Measurements from ENCODE around the gene ICAM1. TPM values are rescaled to one million over a fixed set of nuclear protein-coding genes. Genes with fewer than 3 reads are reported as not detected.
A peak's percentile ranks its signal among the peaks of the same experiment; 100 is the strongest.

The ICAM1 gene
- total and polyA plus RNA-seq, 2 donors from 2014 or later = 16.3 to 50.3 TPM

DNA sequence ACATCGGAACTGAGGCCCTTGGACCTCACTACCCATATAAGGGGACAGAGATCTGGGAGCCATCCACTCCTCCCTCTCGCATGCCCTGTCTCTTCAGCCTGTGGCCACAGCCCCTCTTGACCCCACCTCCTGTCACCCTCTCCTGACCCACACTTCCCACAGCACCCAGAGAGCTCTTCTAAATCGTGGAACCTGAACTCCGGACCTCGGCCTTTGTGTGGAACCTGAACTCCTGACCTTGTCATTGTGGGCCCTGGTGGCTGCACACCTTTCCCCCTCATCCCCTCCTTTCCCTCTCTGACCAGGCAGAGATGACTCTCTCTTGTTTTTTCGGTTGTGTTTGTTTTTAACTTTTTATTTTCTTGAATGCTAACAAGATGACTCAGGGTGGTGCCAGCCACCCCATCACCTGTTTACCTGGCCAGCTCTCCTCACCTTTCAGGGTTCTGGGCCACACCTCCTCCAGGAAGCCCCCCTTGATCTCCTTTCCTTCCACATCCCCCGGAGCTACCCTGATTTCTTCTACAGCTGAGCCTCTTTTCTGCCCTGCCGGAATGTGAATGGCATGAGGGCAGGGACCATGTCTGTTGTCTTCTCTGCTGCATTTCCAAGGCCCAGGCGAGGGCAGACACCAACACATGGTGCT lies 13.8 kb upstream of the ICAM1 start:
- no peaks in the 10 kb centered on the region for H3K27me3 ChIP-seq (ENCODE audit: control insufficient read depth, insufficient read depth, low read length)
- TF ChIP-seq, protein P1, sequence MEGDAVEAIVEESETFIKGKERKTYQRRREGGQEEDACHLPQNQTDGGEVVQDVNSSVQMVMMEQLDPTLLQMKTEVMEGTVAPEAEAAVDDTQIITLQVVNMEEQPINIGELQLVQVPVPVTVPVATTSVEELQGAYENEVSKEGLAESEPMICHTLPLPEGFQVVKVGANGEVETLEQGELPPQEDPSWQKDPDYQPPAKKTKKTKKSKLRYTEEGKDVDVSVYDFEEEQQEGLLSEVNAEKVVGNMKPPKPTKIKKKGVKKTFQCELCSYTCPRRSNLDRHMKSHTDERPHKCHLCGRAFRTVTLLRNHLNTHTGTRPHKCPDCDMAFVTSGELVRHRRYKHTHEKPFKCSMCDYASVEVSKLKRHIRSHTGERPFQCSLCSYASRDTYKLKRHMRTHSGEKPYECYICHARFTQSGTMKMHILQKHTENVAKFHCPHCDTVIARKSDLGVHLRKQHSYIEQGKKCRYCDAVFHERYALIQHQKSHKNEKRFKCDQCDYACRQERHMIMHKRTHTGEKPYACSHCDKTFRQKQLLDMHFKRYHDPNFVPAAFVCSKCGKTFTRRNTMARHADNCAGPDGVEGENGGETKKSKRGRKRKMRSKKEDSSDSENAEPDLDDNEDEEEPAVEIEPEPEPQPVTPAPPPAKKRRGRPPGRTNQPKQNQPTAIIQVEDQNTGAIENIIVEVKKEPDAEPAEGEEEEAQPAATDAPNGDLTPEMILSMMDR (IDR thresholded peaks at IDR 0.05; ENCODE audit: borderline replicate concordance, extremely low read depth, insufficient read depth) = no peak
- FAIRE-seq = no peak
- DNase-seq = no peak
- H3K36me3 ChIP-seq (ENCODE audit: control insufficient read depth in 2 of 3, insufficient read depth in 3 of 3, low read length in 3 of 3) = peaks cover 2 to 25% (median 20%) of the 10 kb centered on the region in 3 donors
- H3K4me3 ChIP-seq (ENCODE audit: low read length in 3 of 3) = no peak overlapping the region
- no peak overlapping the region for H3K27ac ChIP-seq (ENCODE audit: low read depth in 2 of 2, low read length in 2 of 2)
- peaks cover 0 to 8% (median 0%) of the 10 kb centered on the region in 3 donors for H3K4me1 ChIP-seq (ENCODE audit: control insufficient read depth in 2 of 3, insufficient read depth in 2 of 3, low read depth in 1 of 3, low read length in 3 of 3)
- intact Hi-C loops (cut with DNase I) = no loop called here
- no peaks in the 10 kb centered on the region for H3K9me3 ChIP-seq (ENCODE audit: control insufficient read depth in 2 of 3, insufficient read depth in 1 of 3, low read length in 3 of 3)
- H3K9ac ChIP-seq (ENCODE audit: low read length in 3 of 3) = no peak overlapping the region

DNA sequence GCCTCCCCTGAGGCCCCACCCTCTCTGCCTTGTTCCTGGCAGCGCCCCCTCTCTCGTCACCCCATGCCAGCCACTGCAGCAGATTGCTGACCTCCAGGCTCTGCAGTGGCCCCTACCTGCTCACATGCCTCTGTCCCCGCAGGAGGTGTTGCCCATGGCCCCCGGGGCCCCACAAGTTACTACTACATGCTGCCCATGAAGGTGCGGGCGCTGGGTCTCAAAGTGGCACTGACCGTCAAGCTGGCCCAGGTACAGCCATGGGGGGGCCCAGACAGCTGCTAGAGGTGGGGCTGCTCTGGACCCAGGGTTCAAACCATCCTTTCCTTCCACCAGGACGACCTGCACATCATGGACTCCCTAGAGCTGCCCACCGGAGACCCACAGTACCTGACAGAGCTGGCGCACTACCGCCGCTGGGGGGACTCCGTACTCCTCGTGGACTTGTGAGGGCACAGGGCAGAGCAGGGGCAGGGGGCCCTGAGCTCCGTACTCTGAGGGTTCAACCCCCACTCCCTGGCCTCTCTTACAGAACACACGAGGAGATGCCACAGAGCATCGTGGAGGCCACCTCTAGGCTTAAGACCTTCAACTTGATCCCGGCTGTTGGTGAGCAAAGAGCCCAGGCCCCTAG lies 12.7 kb upstream of the ICAM1 start:
- Histone ChIP-seq H3K36me3 (ENCODE audit: control insufficient read depth in 2 of 3, insufficient read depth in 3 of 3, low read length in 3 of 3) (peaks cover 2 to 25% (median 20%) of the 10 kb centered on the region in 3 donors), H3K4me3 (ENCODE audit: low read length in 3 of 3) (no peak overlapping the region), H3K27me3 (ENCODE audit: control insufficient read depth, insufficient read depth, low read length) (no peaks in the 10 kb centered on the region), H3K4me1 (ENCODE audit: control insufficient read depth in 2 of 3, insufficient read depth in 2 of 3, low read depth in 1 of 3, low read length in 3 of 3) (peaks cover 0 to 2% (median 0%) of the 10 kb centered on the region in 3 donors), H3K27ac (ENCODE audit: low read depth in 2 of 2, low read length in 2 of 2) (no peak overlapping the region), H3K9ac (ENCODE audit: low read length in 3 of 3) (no peak overlapping the region), H3K9me3 (ENCODE audit: control insufficient read depth in 2 of 3, insufficient read depth in 1 of 3, low read length in 3 of 3) (no peaks in the 10 kb centered on the region)
- DNase-seq = peak in 1 of 5 donors; percentile 76
- intact Hi-C loops (cut with DNase I) = no loop called here
- TF ChIP-seq, protein P1 (IDR thresholded peaks at IDR 0.05; ENCODE audit: borderline replicate concordance, extremely low read depth, insufficient read depth) = no peak
- no peak for FAIRE-seq

DNA sequence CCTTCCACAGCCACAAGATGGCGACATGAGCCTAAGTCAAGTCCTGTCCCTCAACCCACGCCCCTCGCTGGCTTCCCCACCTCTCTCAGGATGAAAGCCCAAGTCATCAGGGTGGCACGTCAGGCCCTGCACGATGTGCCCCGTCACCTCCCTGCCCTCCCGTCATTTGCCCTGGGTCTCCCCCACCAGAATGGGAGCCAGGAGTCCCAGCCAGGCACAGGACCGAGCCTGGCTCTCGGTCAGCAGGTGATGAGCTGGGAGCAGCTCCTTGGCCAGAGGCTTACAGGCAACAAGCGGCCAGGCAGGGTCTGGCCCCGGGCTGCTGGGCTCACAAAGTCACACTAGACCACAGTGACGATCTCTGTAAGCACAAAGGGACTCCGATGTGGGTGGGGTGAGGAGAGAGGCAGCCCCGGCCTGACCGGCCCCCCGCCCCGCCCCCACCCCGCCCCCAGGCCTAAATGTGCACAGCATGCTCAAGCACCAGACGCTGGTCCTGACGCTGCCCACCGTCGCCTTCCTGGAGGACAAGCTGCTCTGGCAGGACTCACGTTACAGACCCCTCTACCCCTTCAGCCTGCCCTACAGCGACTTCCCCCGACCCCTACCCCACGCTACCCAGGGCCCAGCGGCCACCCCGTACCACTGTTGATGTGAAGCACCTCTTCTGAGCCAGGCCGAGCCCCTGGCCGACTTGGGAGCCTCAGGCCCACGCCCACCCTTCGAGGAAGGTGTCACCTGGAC lies 11.6 kb upstream of the ICAM1 start:
- no peak overlapping the region for H3K27ac ChIP-seq (ENCODE audit: low read depth in 2 of 2, low read length in 2 of 2)

More for the DNA sequence above, 11.6 kb upstream of the ICAM1 start:
- peaks cover 1 to 20% (median 20%) of the 10 kb centered on the region in 3 donors for H3K36me3 ChIP-seq (ENCODE audit: control insufficient read depth in 2 of 3, insufficient read depth in 3 of 3, low read length in 3 of 3)
- no peaks in the 10 kb centered on the region for H3K4me1 ChIP-seq (ENCODE audit: control insufficient read depth in 2 of 3, insufficient read depth in 2 of 3, low read depth in 1 of 3, low read length in 3 of 3)
- FAIRE-seq = no peak
- H3K27me3 ChIP-seq (ENCODE audit: control insufficient read depth, insufficient read depth, low read length) = no peaks in the 10 kb centered on the region
- DNase-seq = peak; percentile 91 to 94 (median 92)
- intact Hi-C loops (cut with DNase I) = no loop called here
- H3K9me3 ChIP-seq (ENCODE audit: control insufficient read depth in 2 of 3, insufficient read depth in 1 of 3, low read length in 3 of 3) = no peaks in the 10 kb centered on the region
- H3K4me3 ChIP-seq (ENCODE audit: low read length in 3 of 3) = peak overlapping the region in 1 of 3 donors; percentile 12
- TF ChIP-seq, protein P1 (IDR thresholded peaks at IDR 0.05; ENCODE audit: borderline replicate concordance, extremely low read depth, insufficient read depth) = peak; percentile 70
- no peak overlapping the region for H3K9ac ChIP-seq (ENCODE audit: low read length in 3 of 3)
